ENCODE data around the gene TMEM255B.
"Not testable (repeated sequence)": the region's sequence is repeated elsewhere in the genome, so short reads cannot be mapped to it uniquely, and the experiment has no call there.

The TMEM255B gene

DNA sequence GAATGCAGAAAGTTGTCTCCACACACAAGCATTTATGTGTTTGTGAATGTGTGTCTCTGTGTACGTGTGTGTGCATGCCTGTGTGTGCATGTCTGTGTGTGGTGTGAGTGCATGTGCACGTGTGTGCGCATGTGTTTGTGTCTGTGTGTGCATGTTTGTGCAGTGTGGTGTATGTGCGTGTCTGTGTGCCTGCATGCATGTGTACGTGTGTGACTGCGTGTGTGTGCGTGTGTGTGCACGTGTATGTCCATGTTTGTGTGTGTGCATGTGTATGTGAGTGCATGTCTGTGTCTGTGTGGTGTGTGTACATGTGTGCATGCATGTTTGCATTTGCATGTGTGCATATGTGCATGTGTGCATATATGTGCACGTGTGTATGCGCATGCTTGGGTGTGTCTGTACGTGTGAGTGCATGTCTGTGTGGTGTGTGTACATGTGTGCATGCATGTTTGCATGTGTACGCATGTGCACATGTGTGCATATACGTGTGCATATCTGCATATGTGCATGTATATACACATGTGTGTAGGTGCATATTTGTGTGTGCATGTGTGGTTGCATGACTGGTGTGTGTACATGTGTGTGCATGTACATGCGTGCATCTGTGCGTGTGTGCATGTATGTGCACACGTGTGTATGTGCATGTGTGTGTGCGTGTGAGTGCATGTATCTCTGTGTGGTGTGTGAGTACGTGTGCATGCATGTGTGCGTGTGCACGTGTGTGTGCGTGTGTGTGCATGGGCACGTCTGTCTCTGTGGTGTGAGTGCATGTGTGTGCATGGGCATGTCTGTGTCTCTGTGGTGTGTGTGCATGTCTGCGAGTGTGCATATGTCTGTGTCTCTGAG, 8.2 kb upstream of the TMEM255B start:
- no peak for DNase-seq

DNA sequence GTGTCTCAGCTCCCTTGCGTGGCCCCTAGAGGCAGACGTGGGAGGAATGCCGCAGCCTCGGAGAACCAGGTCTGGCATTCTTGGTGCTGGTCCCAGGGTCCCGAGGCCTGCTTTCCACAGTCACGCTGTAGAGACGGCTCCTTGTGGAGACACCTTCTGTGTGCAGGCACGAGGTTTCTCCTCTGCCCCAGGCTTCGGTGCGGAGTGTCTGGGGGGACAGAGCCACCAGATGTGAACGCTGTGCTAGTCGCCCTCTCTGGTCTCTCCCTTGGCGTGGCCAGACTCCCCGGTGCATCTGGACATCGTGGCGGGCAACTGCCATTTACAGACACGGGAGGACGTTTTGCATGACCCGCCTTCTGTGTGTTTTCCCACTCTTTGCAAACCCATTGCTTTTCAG, 7.5 kb upstream of the TMEM255B start:
- DNase-seq, result no peak

DNA sequence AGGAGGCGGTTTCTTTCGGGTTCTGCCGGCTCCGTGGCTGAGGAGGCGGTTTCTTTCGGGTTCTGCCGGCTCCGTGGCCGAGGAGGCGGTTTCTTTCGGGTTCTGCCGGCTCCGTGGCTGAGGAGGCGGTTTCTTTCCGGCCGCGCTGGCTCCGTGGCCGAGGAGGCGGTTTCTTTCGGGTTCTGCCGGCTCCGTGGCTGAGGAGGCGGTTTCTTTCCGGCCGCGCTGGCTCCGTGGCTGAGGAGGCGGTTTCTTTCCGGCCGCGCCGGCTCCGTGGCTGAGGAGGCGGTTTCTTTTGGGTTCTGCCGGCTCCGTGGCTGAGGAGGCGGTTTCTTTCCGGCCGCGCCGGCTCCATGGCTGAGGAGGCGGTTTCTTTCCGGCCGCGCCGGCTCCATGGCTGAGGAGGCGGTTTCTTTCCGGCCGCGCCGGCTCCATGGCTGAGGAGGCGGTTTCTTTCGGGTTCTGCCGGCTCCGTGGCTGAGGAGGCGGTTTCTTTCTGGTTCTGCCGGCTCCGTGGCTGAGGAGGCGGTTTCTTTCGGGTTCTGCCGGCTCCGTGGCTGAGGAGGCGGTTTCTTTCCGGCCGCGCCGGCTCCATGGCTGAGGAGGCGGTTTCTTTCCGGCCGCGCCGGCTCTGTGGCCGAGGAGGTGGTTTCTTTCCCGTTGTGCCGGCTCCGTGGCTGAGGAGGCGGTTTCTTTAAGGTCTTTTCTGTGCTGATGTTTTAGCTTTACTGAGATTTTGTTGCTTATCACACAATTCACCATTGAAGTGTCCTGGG, 6.6 kb upstream of the TMEM255B start:
- not testable (repeated sequence) for DNase-seq

DNA sequence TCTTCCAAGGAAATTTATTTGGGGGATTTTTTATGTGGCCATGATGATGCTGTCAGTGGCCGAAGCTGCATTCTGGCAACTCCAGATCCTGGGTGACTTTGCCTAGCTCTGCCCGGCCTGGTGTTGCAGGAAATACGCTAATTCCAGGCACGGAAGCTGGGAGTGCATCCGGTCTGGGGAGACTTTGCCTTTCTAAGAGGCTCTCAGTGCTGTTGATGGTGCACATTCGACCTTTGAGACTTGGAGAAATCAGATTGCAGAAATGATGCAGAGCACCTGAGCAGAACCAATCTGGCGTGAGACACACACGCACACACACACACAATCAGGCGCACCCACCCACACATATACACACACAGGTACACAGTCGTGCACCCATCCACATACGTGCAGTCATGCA, 5.9 kb upstream of the TMEM255B start:
- no peak for DNase-seq

DNA sequence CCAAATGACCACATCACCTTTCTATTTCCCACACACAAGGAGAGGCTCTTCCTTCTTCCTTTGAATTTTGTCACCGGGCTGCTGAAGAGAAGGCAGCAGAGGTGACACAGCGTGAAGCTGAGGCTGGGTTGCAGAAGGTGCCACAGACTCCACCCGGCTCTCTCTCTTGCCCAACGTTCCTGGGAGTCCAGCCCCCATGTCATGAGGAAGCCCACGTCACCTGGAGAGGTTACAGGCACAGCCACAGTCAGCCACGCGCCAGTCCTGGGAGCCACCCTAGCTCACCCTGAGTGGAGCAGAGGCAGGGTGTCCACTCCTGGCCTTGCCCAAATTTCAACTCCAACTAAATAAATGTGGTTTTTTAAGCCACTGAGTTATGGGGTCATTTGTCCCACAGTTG, 4.8 kb upstream of the TMEM255B start:
- DNase-seq, result no peak

DNA sequence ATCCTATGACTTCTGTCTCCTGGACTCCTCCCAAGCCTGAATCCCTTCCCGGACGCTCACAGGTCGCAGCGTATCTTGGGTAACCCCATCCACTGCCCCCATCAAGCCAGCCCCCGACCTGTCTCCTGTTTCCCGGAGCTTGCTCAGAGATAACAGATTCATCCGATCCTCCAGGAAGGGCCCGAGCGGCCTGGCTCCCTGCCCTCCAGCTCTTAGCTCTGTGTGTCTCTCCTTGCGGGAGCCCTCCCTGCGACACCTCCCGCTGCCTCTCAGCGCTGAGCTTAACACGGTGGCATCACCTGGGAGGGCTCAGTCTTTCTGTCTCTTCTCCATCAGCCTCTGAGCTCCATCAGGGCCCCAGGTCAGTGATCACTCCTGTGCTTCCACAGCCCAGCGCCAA, 4.3 kb upstream of the TMEM255B start:
- DNase-seq, result no peak

DNA sequence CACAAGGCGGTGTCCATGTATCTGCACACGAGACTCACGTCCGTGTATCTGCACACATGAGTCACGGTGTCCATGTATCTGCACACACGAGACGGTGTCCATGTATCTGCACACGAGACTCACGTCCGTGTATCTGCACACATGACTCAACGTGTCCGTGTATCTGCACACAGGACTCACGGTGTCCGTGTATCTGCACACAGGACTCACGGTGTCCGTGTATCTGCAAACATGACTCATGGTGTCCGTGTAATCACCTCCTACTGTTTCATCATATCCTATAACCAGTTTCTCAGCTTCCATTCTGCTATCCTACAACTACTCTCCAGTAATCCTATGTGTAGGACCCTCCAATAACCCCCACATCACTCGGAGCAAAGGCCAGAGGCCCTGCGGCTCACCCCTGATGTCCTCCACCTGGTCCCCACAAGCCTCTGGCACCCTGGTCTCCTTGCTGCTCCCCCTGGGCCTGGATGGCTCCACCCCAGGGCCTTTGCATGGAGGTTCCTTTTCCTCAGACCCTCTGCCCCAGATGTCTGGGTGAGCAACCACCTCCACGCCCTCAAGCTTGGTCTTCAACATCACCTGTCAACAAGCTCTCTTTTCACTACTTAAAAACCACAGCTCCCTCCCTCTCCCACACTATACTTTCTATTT, 2.5 kb upstream of the TMEM255B start:
- no peak for DNase-seq

DNA sequence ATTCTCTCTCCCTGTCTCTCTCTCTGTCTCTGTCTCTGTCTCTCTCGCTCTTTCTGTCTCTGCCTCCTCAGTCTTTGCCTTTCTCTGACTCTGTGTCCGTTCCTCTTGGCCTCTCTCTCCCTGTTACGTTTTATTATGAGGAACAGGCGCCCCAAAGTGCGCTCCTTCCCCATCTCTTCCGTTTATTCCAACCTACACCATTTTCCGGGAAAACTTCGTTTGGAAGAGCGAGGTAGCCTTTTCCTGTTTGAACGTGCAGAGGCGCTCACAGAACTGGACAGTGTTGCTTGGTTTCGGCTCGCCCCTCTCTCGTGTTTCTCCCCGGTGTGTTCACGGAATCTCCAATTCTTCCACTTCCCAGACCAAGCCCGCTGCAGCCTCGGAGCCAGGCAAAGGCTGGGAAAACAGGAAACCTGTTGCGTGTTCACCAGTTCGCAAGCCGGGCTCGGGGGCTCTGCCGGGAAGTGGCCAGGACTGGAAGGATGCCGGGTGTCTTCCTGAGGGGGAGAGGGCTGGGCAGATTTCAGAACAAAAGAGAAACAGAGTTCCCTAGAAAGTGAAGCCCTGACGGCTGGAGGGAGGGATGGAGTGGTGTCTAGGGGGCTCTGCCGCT, 605 bp downstream of the TMEM255B start:
- no peak for DNase-seq

DNA sequence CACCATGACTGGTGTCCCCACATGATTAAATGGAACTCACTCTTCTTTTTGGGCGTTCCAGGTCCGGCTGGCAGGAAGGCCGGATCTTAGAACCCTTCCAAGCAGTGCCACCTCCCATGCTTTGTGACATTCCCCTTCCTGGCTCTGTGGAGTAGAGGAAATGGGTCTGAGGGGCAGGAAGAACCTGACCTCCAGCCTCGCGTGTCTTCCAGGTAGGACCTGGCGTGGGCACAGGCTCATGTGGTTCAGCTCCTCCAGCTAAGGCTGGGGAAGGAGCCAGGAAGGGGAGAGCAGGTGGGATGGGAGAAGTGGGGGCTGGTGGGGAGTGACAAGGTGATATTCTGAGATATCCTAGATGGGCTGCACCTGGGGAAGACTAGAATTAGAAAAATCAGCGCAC, 2.1 kb downstream of the TMEM255B start:
- no peak for DNase-seq

DNA sequence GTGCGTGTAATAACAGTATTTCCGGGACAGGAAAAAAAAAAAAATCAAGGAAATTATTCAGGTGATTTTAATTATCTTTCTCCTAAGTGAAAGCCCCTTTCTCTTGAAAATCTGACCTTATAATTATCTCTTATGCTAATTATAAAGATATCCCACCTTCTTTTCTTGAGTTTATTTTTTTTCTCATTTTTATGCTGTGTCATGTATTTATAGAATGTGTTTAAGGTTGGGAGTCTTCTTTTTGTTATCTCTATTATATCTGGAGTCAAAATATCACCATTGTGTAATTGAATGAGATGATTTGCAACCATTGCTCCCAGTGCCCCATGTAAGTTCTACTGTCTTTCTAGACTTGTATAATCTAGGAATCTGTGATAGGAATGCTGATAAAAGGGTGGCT, 3.0 kb downstream of the TMEM255B start:
- no peak for DNase-seq

DNA sequence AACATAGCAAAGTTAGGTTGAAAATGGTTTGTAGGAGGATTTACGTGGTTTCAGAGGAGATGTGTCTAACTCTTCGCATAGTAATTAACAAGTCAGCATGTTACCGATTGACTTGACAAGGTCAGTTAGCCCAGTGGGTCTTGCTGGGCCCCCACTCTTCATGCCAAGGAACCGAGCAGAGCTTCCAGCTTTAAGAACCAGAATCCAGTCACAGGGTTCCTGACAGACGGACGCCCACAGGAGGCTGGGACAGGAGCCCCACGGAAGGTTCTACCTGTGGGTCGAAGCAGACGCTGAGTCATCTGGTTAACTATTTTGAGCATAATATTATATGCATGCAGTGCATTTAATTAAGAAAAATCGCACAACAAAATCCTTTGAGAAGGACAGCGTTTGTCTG, 3.5 kb downstream of the TMEM255B start:
- no peak for DNase-seq

DNA sequence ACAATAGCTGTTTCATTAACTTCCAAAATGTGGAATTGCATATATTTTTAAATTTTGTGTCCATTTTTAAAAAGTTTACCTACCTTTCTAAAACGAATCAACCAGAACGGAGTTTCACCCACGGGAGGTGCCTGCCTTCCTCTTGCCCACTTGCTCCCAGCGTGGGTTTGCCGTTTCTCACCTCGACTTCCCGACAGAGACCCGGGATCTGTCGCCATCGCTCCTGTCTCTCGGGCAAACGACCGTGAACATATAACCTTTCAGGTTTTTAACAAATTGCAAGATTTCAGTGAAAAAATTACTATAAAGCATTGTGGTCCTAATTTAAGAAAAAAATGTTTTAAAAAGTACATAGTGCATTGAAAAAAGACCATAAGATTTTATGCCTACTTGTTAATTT, 4.2 kb downstream of the TMEM255B start:
- DNase-seq, result no peak

DNA sequence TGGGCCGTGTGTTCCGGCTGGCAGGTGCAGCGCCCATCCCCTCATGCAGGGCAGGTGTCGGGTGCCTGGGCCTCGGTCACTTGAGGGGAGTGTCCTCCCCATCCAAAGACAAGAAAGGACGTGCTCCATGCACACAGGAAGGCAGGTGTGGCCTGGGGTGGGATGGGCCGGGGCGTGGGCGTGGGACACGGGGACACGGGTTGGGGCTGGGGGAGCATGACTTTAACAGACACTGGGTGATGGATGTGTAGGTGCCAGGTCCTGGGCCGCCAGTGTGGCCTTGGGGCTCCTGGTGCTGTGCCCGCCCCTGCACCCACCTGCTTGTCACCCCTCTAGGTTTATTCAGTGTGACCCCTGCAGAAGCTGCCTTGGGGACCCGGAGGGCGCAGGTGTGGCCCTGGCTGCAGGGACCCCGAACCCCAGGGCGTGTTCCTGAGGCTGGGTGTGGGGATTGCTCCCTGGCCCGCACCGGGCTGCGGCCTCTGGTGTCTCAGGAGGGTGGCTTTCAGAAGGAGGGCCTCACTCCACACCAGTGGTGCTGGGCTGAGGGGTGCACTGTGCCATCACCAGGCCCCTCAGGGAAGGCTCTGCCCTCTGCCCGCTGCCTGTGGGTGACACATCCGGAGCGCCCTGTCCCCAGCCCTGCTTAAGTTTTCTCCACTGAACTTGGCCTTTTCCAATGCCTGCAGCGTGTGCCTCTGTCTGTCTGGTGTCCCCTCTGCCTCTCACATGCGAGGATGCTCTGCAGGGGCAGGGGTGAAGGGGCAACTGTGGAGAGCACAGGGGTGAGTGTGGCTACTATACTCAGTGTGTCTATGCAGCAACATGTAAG, 5.2 kb downstream of the TMEM255B start:
- DNase-seq, result no peak

DNA sequence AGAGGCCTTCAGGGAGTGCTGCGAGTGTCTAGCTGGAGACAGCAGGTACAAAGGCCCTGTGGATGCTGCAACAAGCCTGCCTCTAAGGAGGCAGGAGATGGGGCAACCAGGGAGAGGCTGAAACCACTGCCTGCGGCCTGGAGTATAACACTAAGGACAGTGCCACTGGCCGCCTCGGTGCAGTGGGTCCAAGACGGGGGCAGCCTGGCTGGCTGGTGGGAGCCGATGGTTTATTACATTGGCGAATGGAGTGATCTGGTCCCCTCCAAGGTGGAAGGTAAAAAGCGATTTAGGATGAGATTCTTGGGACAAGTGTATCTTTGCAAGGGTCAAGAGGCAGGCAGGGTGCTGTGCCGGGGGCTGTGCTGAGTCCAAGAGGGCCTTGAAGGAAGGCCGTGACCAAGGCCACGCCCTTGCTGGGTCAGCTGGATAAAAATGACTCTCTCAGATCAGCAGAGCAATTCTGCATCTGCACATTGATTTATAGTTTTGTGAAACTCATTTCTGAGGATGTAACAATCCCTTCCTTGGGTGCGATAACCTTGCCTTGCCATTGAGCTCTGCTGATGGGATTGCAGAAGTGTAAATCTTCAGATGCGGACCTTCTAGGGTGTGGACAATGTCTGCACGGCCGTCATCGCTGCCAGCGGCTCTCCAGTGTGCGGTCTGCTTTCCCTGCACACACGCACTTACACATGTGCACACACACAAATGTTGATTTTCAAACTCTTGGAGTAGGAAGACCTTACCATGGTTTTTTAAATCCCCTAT, 6.0 kb downstream of the TMEM255B start:
- DNase-seq, result no peak

DNA sequence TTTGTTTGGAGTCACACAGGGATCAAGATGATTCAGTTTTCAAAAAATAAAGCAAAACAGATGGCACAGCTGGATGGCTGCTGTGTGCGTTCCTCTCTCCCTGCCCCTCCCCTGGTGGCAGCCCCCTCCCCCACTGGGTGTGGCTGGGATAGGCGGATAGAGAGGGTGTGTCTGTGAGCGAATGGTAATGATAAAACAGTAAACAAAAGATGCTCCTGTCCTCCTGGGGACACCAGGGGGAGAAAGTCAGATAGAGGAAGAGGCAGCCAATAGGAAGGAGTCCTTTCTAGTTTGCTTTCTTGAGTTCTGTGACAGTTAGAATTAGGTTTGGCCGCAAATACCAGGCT, 6.5 kb downstream of the TMEM255B start:
- no peak for DNase-seq

DNA sequence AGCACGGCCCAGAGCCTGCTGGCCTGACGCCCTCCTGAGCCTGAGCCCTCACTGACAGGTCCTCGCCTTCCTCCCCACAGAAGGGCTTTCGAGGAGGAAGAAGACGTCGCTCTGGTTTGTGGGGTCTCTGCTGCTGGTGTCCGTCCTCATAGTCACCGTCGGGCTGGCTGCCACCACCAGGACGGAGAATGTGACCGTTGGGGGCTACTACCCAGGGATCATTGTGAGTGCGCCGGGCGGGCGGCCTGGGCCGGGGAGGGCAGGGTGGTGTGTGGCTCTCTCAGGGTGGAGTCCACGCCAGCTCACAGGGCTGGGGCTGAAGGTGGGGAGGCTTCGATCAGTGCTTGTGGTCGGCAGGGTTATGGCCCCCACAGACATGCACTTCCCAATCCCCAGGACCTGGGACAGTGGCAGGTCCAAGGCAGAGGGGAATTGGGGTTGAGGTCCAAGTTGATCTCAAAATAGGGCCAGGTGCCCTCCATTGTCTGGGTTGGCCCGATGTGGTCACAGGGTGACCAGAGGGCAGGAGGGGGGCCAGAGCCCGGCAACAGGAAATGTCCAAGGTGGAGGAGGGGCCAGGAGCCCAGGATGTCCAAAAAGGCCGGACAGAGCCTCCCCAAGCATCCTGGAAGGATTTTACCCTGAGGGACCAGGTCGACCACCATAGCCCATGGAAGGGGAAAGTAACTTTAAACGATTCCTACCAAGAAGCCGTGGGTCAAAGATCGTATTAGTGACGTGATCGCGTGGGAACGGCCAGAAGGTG, 7.2 kb downstream of the TMEM255B start:
- no peak for DNase-seq

DNA sequence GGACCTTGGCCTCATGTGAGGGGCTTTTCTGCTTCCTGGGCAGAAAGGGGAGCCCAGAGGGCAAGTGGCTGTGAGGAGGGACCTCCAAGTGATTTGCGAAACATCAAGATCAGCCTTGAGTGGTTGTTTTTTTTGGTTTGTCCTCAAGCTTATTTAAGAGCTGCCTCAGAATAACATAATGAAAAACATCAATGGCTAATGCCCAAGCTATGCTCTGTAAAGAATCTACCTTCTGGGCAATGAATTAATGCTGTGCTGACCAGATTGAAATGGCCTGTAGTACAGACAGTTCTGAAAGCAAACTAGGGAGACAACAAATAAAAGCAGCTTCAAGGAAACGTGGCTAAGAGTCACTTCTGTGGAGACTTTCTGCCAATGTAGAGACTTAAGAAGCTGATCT, 8.3 kb downstream of the TMEM255B start:
- no peak for DNase-seq

DNA sequence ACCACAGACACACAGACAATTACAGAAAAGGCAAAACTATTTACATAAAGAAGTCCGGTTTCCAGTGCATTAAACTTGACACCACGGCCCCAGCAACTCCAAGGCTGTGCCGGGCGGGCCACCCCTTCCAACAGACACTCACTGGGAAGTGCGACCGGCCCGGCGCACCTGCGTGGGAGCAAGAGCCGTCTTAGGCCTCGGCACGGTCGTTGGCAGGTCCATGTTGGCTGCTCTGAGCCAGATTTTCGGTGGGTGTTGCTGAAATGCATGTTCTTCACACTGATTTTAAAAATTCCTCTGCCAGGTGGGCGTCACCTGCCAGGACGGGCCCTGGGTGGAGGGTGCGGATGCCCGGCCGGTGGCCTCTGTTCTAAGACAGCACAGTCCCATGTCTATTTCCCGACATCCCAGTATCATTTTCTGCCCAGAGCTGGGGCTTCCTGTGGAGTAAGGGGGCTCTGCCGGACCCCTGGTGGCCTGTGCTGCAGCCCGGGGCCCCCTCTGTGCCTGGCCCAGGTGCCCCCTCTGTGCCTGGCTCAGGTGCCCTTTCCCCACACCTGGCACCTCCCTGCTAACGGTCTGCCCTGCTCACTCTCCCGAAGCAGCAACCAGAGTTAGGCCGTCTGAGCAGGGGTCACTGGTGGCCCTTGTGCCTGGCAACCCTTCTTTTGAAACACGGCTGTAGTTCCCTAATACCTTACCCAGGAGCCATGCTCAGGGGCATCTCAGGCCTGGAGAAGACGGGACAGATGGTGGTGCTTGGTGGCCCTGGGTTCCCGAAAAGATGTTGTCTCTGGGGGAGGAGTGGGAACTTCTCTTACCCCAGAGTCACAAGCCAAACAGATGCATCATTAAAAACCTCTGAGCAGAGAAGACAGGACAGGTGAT, 9.2 kb downstream of the TMEM255B start:
- no peak for DNase-seq

DNA sequence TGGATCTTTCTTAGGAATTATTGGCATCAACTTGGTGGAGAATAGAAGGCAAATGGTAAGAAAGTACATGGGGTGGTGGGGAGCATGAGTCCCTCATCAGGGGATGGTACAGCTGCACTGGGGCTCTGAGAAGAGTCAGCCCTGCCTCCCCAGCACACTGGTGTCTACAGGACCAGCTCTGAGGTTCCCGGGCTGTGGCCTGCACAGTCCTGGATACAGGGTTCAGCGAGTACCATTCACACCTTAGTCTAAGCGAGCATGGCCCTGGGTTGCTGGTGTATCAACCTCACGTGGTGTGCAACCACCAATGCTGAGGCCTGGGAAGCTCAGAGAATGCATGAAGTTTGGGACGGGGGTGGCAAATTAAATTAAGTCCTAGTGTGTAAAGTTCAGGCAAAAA, 10.1 kb downstream of the TMEM255B start:
- no peak for DNase-seq

DNA sequence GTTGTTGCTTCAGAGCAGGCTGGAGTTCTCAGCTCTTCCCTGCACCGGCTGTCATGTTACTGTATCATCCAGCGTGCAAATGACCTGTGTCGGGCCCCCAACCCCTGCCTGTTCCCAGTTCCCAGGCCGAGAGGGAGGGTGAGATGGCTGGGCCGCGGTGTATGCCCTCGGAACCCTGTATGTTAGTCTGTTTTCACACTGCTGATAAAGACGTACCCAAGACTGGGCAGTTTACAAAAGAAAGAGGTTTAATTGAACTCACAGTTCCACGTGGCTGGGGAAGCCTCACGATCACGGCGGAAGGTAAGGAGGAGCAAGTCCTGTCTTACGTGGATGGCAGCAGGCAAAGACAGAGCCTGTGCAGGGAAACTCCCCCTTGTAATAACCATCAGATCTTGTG, 10.9 kb downstream of the TMEM255B start:
- no peak for DNase-seq
